Motor neuron (in vitro differentiated cells): ENCODE results near the gene GALNT10. TPM values are rescaled to one million over a fixed set of nuclear protein-coding genes. Genes with fewer than 3 reads are reported as not detected.

ENCODE experiments used
- ATAC-seq, 8 experiments: fragments of 200-7000 bp; cut with Tn5 transposase; replicated peaks in 6 of 8; 2 replicates each; pipeline ENCODE4 v1.8.0; 2021; ENCODE audit warnings: mild to moderate bottlenecking in 8 of 8, moderate library complexity in 8 of 8
- H3K27ac ChIP-seq, 2 donors: fragments of 250-450 bp; sonication (Bioruptor Pico); 2 replicates each; pipeline ENCODE4 v1.9.0; 2021; ENCODE audit warnings: antibody characterized with exemption in 2 of 2, mild to moderate bottlenecking in 2 of 2, moderate library complexity in 1 of 2
- H3K4me1 ChIP-seq, 2 donors: fragments of 250-450 bp; sonication (Bioruptor Pico); replicated peaks in 1 of 2; 2 replicates each; pipeline ENCODE4 v1.6.1; 2021; ENCODE audit warnings: antibody characterized with exemption in 2 of 2, mild to moderate bottlenecking in 2 of 2, moderate library complexity in 1 of 2
- H3K4me3 ChIP-seq, 5 donors: fragments of 250-450 bp; sonication (Bioruptor Pico); 2 replicates each; pipeline ENCODE4 v1.9.0; 2021; ENCODE audit warnings: antibody characterized with exemption in 5 of 5, mild to moderate bottlenecking in 5 of 5, moderate library complexity in 4 of 5
- WGBS, 10 experiments: fragments of 450-650 bp; shearing (Covaris generic); methylation state at CpG; one replicate each; pipeline ENCODE4 v1.0.0; 2022; 5-methylcytosine and 5-hydroxymethylcytosine counted together
- in situ Hi-C, 9 experiments: fragments of 400-800 bp; cut with MboI; loops; one replicate each; pipeline ENCODE4 v1.15.0; 2021; ENCODE audit warnings: low sequenced_read_pairs in 9 of 9, low pct_unique_long_range_greater_than_20kb in 2 of 9; ENCODE audit not compliant: unreplicated experiment in 9 of 9
- total RNA-seq, 8 experiments: library from RNA; unstranded; fragments of 300-600 nt; gene quantifications; 2 replicates each; pipeline versions ENCODE4 v1.2.3 to v1.2.4, GENCODE V29; 2022

Gene GALNT10
- total RNA-seq, 8 experiments from 2014 or later: 2.8 to 33.3 (median 7.5) TPM

DNA sequence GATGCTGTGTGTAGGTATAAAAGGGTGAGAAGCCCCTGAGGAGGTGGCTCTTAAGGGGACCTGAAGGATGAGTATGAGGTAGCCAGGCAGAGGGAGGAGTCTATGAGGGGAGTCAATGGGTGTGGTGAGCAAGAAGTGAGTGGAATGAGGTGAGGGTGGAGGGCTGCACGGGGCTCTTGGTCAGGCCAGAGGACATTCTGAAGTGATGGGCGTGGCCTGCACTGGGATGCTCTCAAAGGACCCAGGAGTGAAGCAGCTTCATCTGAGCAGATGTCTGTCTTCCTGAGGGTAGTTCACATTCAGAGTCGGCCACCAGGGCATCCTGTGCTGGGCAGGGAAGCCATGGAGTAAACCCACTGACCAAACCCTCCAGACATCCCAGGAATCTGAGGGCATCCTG is 210.1 kb downstream of the GALNT10 start:
- Histone ChIP-seq H3K4me1 (peaks cover 10 to 20% of the 10 kb centered on the region in 2 donors), H3K4me3 (no peak overlapping the region), H3K27ac (no peak overlapping the region)
- ATAC-seq: no peak
- WGBS, 10 experiments: 80 to 100% (median 90%) methylated on average over 1 to 2 of the region's 3 CpGs; no CpG with 5 or more reads in 7 of the 10 experiments
- in situ Hi-C loops: loop anchor here in 7 of 9 experiments (10.0 to 25.0 kb wide), 7 partner anchors 188 to 338 kb away; partner anchors contain the start of gene GALNT10 (in 2 of the 7)

DNA sequence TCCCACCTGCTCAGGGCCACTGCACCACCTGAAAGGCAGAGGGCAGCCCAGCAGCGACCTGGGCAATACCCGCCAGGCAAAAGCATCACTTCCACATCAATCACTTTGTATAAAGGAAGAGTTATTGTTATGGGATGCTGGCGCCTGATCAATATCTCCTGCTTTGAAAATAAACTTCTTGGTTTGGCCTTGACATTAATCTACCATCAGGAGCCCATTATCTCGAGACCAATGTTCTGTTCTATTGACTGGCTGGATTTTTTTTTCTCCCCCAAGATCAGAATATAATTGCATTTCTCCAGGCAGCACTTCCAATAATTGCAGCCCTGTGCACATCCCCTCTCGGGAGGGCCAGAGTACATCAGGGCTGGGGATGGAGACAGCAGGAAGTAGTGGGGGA is 210.8 kb downstream of the GALNT10 start:
- peak in 1 of 8 experiments; percentile 22 for ATAC-seq
- in situ Hi-C loops: loop anchor here in 7 of 9 experiments (10.0 to 25.0 kb wide), 7 partner anchors 189 to 339 kb away; partner anchors contain the start of gene GALNT10 (in 2 of the 7)
- Histone ChIP-seq H3K4me3 (no peak overlapping the region), H3K4me1 (peaks cover 10 to 18% of the 10 kb centered on the region in 2 donors), H3K27ac (no peak overlapping the region)
- 20 to 100% (median 60%) methylated on average over 1 to 5 of the region's 5 CpGs; no CpG with 5 or more reads in 1 of the 10 experiments for WGBS, 10 experiments

DNA sequence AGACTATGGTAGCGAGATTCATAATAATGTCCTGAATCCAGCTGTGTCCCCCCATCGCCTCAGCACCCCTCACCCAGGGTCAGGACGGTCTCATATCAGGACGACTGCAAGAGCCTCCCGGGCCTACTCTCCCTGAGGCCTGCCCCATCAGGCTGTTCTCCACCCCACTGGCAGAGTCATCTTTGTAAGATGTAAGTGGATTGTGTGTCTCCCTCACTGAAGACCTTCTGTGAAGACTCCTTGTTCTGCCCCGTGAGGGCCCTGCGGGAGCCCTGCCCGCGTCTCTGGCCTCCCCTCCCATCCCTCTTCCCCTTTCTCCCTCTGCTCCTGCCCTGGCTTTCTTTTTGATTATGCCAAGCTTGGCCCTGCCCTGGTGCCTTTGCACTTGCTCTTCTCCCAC is 211.4 kb downstream of the GALNT10 start:
- Histone ChIP-seq H3K4me1 (peaks cover 10 to 18% of the 10 kb centered on the region in 2 donors), H3K4me3 (no peak overlapping the region), H3K27ac (no peak overlapping the region)
- no peak for ATAC-seq
- in situ Hi-C loops: loop anchor here in 7 of 9 experiments (10.0 to 25.0 kb wide), 7 partner anchors 190 to 340 kb away; partner anchors contain the start of gene GALNT10 (in 2 of the 7)
- 80 to 100% (median 100%) methylated on average over 1 to 2 of the region's 9 CpGs; no CpG with 5 or more reads in 6 of the 10 experiments for WGBS, 10 experiments

DNA sequence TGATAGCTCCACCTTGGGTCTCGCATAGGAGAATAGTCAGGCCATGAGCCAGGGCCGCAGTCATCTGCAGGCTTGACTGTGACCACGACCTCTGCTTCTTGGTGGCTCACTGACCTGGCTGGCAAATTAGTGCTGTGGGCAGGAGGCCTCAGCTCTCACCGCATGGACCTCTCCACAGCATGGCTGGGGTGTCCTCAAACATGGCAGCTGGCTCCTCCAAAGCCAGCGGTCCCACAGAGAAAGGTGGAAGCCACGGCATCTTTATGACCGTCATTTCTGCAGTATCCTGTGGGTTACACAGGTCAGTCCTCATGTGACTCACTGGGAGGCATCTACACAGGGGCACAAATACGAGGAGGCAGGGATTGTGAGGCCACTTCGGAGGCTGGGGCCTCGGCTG is 212.1 kb downstream of the GALNT10 start:
- no peak for ATAC-seq
- Histone ChIP-seq H3K27ac (no peak overlapping the region), H3K4me3 (no peak overlapping the region), H3K4me1 (peaks cover 10 to 17% of the 10 kb centered on the region in 2 donors)
- 70 to 100% (median 100%) methylated on average over 1 to 4 of the region's 10 CpGs; no CpG with 5 or more reads in 2 of the 10 experiments for WGBS, 10 experiments
- in situ Hi-C loops: loop anchor here in 7 of 9 experiments (10.0 to 25.0 kb wide), 7 partner anchors 190 to 340 kb away; partner anchors contain the start of gene GALNT10 (in 2 of the 7)

DNA sequence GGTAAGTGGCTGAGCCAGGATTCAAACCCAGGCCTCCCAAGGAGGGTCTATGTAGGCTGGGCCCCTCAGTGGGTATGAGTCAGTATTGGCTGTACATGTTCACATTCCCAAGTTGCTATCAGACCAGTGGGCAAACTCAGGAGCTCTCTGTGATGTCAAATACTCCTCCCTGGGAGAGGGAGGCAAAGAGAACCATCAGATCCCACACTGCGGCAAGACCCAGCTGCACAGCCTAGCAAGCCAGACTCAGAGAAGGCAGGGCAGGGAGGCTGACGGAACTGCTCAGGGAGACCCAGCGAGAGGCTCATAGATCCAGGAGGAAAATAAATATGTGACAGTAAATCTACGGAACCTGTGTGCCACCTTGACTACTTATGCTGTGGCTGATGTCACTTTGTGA is 212.7 kb downstream of the GALNT10 start:
- in situ Hi-C loops: loop anchor here in 7 of 9 experiments (10.0 to 25.0 kb wide), 7 partner anchors 191 to 341 kb away; partner anchors contain the start of gene GALNT10 (in 2 of the 7)
- no peak overlapping the region for H3K27ac ChIP-seq
- ATAC-seq: no peak
- no peak overlapping the region for H3K4me3 ChIP-seq
- peaks cover 10 to 14% of the 10 kb centered on the region in 2 donors for H3K4me1 ChIP-seq
- WGBS, 10 experiments: 83 to 100% (median 96%) methylated on average over 1 to 4 of the region's 4 CpGs; no CpG with 5 or more reads in 5 of the 10 experiments

DNA sequence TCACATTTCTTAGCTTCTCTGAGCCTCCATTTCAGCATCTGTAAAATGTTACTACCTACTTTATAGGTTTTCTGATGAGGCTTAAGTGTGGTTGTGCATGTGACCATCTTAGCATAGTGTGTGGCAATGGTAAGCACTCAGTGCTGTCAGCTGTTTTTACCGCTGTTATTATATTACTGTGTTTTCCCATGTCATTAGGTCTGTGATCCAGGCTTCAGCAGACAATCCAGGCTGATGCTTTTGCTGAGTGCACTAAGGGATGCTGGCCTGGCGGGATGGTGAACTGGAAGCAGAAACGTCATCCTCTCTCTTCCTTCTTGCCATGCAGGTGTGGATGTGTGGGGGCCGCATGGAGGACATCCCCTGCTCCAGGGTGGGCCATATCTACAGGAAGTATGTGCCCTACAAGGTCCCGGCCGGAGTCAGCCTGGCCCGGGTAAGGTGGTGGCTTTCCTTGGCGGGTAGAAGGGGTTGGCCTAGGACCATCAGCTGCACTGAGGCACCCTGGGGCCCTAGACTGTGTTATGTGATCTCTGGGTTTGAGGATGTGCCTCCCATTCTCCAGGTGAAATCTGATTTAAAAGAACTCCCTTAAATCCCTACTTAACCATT is 213.3 kb downstream of the GALNT10 start:
- no peak overlapping the region for H3K4me3 ChIP-seq
- H3K4me1 ChIP-seq: peaks cover 10 to 14% of the 10 kb centered on the region in 2 donors
- 95 to 100% (median 100%) methylated on average over 1 to 6 of the region's 8 CpGs; no CpG with 5 or more reads in 6 of the 10 experiments for WGBS, 10 experiments
- no peak overlapping the region for H3K27ac ChIP-seq
- in situ Hi-C loops: loop anchor here in 7 of 9 experiments (10.0 to 25.0 kb wide), 7 partner anchors 192 to 342 kb away; partner anchors contain the start of gene GALNT10 (in 2 of the 7)
- peak in 1 of 8 experiments; percentile 11 for ATAC-seq

DNA sequence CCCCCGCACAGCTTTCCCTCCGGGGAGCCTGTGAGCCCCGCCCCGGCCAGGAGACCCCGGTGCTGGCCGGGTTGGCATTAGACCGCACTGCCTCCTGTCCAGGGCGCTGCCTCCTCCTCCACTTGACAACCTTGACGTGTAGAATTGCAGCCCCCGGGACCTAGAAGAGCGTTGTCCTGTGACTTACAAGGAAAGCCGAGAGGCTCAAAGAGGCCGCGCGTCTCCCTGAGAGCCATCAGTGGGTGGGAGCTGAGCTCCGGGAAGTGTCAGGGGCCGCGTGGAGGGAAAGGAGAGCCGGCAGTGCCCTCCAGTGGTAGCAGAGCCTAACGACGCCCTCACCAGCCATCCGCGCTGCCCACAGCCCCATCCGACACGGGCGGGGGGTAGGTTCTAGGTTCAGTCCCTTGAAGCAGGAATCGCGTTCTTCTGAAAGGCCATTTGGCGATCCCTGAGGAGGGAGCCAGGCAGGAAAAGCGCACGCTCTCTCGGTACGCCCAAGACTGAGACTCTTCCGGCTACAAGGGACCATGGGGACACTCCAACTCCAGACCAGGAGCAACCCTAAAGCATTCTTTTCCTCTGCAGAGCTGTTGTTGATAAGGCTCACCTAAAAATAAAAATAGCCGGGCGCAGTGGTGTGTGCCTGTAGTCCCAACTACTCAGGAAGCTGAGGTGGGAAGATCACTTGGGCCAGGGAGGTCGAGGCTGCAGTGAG is 214.7 kb downstream of the GALNT10 start:
- ATAC-seq: peak; percentile 90 to 99 (median 98)
- Histone ChIP-seq H3K4me1 (peaks cover 10 to 14% of the 10 kb centered on the region in 2 donors), H3K4me3 (peak overlapping the region; percentile 10 to 34 (median 21)), H3K27ac (no peak overlapping the region)
- 0 to 60% (median 24%) methylated on average over 1 to 12 of the region's 37 CpGs; no CpG with 5 or more reads in 2 of the 10 experiments for WGBS, 10 experiments
- in situ Hi-C loops: loop anchor here in 7 of 9 experiments (10.0 to 25.0 kb wide), 7 partner anchors 193 to 343 kb away; partner anchors contain the start of gene GALNT10 (in 2 of the 7)

DNA sequence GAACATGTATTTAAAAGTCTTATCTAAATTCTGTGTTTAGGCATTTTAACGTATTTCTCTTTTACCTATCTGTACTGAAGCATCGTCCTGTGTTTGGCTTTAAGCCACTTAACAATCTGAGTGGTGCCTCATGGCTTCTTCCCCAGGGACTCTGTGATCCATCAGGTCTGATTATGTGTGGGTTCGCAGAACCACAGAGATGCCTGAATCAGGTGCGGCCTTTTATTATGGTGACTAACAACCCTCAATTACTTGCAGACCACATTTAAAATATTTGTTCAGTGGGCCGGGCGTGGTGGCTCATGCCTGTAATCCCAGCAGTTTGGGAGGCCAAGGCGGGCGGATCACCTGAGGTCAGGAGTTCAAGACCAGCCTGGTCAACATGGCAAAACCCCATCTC is 215.7 kb downstream of the GALNT10 start:
- Histone ChIP-seq H3K27ac (no peak overlapping the region), H3K4me3 (no peak overlapping the region), H3K4me1 (peaks cover 10 to 14% of the 10 kb centered on the region in 2 donors)
- ATAC-seq: peak in 1 of 8 experiments; percentile 8
- in situ Hi-C loops: loop anchor here in 7 of 9 experiments (10.0 to 25.0 kb wide), 7 partner anchors 194 to 344 kb away; partner anchors contain the start of gene GALNT10 (in 2 of the 7)
- WGBS, 10 experiments: 49 to 100% (median 96%) methylated on average over 1 to 6 of the region's 8 CpGs; no CpG with 5 or more reads in 1 of the 10 experiments

DNA sequence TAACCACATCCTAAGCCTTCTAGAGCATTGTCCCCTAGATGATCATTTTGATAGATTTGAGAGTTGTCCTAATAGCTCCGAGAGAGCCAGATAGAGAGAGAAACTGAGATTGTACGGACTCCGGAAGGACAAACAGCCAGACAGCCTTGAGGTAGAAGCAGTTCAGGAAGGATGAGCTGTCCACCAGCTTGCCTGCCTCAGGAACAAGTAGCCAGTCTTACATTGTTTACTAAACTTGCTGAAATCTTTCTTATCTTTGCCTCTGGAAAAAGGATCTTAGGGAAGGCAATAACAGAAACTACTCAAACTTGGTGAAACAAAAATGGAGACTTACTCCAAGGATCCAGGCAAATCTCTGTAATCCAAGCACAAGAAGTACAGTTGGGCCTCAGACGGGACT is 216.3 kb downstream of the GALNT10 start:
- ATAC-seq: no peak
- peaks cover 7 to 11% of the 10 kb centered on the region in 2 donors for H3K4me1 ChIP-seq
- no peak overlapping the region for H3K27ac ChIP-seq
- no peak overlapping the region for H3K4me3 ChIP-seq
- WGBS, 10 experiments: 91 to 100% (median 95%) methylated on average over 2 to 4 of the region's 4 CpGs; no CpG with 5 or more reads in 5 of the 10 experiments
- in situ Hi-C loops: loop anchor here in 7 of 9 experiments (10.0 to 25.0 kb wide), 7 partner anchors 195 to 345 kb away; partner anchors contain the start of gene GALNT10 (in 2 of the 7)

DNA sequence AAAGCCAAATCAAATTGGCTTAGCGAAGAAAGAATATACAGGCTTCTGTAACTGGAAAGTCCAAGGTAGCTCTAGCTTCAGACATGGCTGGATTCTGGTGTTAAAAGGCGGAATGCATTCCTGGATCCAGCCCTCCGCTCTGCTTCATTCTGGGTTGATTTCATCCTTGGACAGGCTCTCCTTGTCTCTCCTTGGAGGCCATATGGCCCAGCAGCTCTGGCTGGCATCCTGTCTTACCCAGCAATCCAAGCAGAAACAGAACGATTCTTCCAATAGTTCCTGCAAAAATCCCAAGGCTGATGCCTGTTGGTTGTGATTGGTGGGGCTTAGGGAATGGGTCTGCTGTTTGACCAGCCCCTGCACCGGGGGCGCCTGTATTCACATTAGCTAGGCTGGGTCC is 218.3 kb downstream of the GALNT10 start:
- 76 to 100% (median 100%) methylated on average over 1 to 5 of the region's 6 CpGs; no CpG with 5 or more reads in 2 of the 10 experiments for WGBS, 10 experiments
- ATAC-seq: no peak
- Histone ChIP-seq H3K4me3 (no peak overlapping the region), H3K4me1 (peaks cover 3 to 4% of the 10 kb centered on the region in 2 donors), H3K27ac (no peak overlapping the region)
- in situ Hi-C loops: loop anchor here in 7 of 9 experiments (10.0 to 25.0 kb wide), 7 partner anchors 197 to 347 kb away; partner anchors contain the start of gene GALNT10 (in 2 of the 7)

DNA sequence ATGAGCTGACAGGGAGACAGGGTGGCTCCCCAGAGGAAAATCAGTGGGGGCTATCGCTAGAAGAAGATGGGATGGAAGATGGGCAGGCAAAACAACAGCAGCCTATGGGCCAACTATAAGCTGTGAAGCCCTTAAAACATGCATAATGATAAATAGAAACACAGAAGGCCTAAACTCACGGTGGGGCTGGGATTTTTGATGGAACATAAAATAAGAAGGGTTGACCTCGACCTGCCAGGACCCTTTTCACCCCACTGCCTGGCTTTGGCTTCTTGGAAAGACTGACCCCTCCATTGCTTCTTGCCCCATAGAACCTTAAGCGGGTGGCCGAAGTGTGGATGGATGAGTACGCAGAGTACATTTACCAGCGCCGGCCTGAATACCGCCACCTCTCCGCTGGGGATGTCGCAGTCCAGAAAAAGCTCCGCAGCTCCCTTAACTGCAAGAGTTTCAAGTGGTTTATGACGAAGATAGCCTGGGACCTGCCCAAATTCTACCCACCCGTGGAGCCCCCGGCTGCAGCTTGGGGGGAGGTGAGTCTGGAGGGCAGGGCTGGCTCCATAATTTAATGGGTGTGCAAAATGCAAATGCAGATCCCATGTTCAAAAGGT is 218.8 kb downstream of the GALNT10 start:
- 72 to 100% (median 87%) methylated on average over 1 to 14 of the region's 15 CpGs; no CpG with 5 or more reads in 3 of the 10 experiments for WGBS, 10 experiments
- H3K4me1 ChIP-seq: peaks cover 3 to 4% of the 10 kb centered on the region in 2 donors
- ATAC-seq: no peak
- H3K4me3 ChIP-seq: no peak overlapping the region
- no peak overlapping the region for H3K27ac ChIP-seq
- in situ Hi-C loops: loop anchor here in 7 of 9 experiments (10.0 to 25.0 kb wide), 7 partner anchors 197 to 347 kb away; partner anchors contain the start of gene GALNT10 (in 2 of the 7)

DNA sequence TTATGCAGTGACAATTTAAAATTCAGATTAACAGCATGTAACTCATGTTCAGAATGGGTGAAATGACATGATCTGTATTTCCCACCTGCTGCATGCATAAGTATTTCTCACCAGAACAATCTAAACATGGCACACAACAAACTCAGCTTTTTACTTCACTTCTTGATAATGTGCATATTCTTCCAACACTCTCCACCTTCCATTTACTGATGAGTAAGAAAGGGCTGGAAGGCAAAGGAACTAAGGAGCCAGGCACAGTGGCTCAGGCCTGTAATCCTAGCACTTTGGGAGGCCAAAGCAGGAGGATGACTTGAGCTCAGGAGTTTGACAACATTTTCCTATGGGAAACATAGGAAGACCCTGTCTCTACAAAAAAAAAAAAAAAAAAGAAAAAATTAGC is 219.5 kb downstream of the GALNT10 start:
- in situ Hi-C loops: loop anchor here in 7 of 9 experiments (10.0 to 25.0 kb wide), 4 partner anchors 198 to 348 kb away; partner anchors contain the start of gene GALNT10 (in 1 of the 7)
- no peak overlapping the region for H3K4me3 ChIP-seq
- peaks cover under 1 to 3% of the 10 kb centered on the region in 2 donors for H3K4me1 ChIP-seq
- peak in 3 of 8 experiments; percentile 8 to 59 (median 55) for ATAC-seq
- H3K27ac ChIP-seq: no peak overlapping the region
